ENCODE data around the gene USP9X. TPM values are rescaled to one million over a fixed set of nuclear protein-coding genes. Genes with fewer than 3 reads are reported as not detected.
"Not testable (repeated sequence)": the region's sequence is repeated elsewhere in the genome, so short reads cannot be mapped to it uniquely, and the experiment has no call there.

The USP9X gene, protein sequence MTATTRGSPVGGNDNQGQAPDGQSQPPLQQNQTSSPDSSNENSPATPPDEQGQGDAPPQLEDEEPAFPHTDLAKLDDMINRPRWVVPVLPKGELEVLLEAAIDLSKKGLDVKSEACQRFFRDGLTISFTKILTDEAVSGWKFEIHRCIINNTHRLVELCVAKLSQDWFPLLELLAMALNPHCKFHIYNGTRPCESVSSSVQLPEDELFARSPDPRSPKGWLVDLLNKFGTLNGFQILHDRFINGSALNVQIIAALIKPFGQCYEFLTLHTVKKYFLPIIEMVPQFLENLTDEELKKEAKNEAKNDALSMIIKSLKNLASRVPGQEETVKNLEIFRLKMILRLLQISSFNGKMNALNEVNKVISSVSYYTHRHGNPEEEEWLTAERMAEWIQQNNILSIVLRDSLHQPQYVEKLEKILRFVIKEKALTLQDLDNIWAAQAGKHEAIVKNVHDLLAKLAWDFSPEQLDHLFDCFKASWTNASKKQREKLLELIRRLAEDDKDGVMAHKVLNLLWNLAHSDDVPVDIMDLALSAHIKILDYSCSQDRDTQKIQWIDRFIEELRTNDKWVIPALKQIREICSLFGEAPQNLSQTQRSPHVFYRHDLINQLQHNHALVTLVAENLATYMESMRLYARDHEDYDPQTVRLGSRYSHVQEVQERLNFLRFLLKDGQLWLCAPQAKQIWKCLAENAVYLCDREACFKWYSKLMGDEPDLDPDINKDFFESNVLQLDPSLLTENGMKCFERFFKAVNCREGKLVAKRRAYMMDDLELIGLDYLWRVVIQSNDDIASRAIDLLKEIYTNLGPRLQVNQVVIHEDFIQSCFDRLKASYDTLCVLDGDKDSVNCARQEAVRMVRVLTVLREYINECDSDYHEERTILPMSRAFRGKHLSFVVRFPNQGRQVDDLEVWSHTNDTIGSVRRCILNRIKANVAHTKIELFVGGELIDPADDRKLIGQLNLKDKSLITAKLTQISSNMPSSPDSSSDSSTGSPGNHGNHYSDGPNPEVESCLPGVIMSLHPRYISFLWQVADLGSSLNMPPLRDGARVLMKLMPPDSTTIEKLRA (N-terminal part only)
- total RNA-seq: 120 and 144 TPM in 2 replicates

- peak; percentile 71 for DNase-seq (ENCODE audit: low read depth, low spot score)
Observed at GRCh38 chrX:41084893-41085511, at the start of gene USP9X. TSS of gene USP9X (plus strand) at chrX:41085445. CDS start at chrX:41123629, 38,184 bp downstream.

GRCh38 chrX:41035582-41035981 is 49.7 kb upstream of the USP9X start:
- DNase-seq (ENCODE audit: low read depth, low spot score): no peak

DNA sequence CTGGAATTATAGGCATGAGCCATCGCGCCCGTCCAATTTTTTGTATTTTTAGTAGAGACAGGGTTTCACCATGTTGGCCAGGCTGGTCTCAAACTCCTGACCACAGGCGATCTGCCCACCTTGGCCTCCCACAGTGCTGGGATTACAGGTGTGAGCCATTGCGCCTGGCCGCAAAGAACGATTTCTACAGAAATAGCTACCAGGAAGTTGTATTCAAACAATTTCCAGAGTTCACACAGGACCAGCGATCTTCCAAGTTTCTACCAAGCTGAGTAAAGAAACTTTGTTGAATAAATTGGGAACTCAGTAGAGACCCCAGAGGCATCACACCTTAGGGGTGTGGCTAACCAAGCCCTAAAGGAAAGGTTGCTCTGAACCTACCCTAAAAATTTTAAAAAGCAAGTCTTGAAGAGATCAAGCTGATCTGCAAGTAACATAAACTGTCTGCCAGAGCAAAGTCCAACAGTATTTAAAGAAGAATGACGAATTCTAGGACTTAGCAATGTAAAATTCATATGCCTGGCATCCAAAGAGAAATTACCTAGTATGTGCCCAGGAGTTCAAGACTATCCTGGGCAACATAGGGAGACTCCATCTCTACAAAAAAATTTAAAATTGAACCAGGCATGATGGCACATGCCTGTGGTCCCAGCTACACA is 48.4 kb upstream of the USP9X start:
- DNase-seq (ENCODE audit: low read depth, low spot score): no peak

DNA sequence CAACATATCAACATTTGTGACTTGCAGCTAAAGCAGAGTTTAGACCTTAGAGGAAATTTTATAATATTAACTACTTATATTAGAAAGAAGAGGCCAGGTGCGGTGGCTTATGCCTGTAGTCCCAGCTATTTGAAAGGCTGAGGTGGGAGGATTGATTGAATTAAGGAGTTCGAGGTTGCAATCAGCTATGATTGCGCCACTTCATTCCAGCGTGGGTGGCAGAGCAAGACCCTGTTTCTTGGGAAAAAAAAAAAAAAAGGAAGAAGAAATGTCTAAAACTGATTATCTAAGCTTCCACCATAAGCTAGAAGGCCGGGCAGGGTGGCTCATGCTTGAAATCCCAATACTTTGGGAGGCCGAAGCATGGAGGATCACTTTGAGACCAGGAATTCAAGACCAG is 42.0 kb upstream of the USP9X start:
- no peak for DNase-seq (ENCODE audit: low read depth, low spot score)

GRCh38 chrX:41043674-41044345 is 41.4 kb upstream of the USP9X start:
- peak; percentile 4 for DNase-seq (ENCODE audit: low read depth, low spot score)

DNA sequence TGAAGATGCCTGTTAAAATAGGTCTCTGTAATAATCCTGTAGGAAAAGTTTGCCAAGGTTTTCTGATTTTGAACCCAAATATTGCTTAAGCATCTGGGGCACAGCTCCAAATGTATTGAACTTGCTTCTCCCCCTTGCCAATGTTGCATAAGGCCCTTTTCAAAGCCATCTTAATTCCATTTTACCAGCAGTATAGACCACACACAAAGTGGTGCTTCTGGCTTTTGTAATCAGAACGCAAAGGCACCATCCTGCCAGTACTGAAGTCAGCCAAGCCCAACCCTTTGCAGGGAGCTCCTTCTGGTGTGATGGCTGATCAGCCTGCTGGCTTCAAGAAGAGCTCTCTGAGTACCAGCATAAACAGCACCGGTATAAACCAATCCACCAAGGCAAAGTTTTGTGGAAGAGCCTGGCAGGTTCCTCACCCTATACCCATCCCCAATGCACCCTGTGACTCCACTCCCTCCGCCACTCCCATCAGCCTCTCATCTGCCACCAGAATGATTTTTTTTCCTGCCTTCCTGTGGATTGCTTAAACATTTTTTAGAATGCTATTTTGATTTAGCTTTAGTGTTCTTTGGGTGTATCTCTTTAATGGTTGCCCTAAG is 39.2 kb upstream of the USP9X start:
- DNase-seq (ENCODE audit: low read depth, low spot score): no peak

GRCh38 chrX:41047878-41048534 is 37.2 kb upstream of the USP9X start:
- DNase-seq (ENCODE audit: low read depth, low spot score): no peak

DNA sequence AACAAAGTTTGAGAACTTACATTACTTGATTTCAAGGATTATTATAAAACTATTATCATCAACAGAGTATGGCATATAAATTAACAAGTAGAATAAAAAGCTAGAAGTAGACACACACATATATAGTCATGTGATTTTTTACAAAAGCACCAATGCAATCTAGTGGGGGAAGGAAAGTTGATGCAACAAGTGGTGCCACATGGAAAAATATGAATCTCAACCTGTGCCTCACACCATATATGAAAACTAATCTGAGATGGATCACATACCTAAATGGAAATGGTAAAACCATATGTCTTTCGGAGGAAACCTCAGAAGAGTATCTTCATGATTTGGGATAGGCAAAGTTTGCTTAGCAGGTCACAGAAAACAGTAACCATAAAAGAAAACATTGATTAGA is 34.9 kb upstream of the USP9X start:
- no peak for DNase-seq (ENCODE audit: low read depth, low spot score)

GRCh38 chrX:41051288-41051687 is 34.0 kb upstream of the USP9X start:
- no peak for DNase-seq (ENCODE audit: low read depth, low spot score)

GRCh38 chrX:41055740-41056139 is 29.5 kb upstream of the USP9X start:
- DNase-seq (ENCODE audit: low read depth, low spot score): no peak

- DNase-seq (ENCODE audit: low read depth, low spot score): not testable (repeated sequence)
Observed at GRCh38 chrX:41063276-41063675, 22.0 kb upstream of the USP9X start.

- no peak for DNase-seq (ENCODE audit: low read depth, low spot score)
Observed at GRCh38 chrX:41064018-41064417, 21.2 kb upstream of the USP9X start.

- DNase-seq (ENCODE audit: low read depth, low spot score): no peak
Observed at GRCh38 chrX:41066391-41066790, 18.9 kb upstream of the USP9X start.

DNA sequence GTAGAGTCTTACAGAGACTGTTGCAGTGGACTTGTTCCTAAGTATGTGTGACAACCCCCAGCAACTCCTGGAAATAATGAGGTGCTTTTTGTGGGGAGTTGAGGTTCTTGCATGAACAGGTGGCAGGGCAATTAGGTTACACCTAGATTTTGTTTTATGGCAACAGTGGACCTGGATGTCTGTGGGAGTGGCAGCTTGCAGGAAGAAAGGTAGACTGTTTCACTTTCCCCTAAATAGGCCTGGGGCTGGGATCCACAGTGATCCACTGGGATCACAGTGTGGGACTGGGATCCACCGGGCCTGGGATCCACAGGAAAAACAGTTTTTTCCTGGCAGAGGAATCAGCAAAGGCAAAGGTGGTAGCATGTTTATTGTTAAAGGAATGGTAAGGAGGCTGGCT is 18.3 kb upstream of the USP9X start:
- DNase-seq (ENCODE audit: low read depth, low spot score): no peak

- DNase-seq (ENCODE audit: low read depth, low spot score): no peak
Observed at GRCh38 chrX:41067721-41068120, 17.5 kb upstream of the USP9X start.

DNA sequence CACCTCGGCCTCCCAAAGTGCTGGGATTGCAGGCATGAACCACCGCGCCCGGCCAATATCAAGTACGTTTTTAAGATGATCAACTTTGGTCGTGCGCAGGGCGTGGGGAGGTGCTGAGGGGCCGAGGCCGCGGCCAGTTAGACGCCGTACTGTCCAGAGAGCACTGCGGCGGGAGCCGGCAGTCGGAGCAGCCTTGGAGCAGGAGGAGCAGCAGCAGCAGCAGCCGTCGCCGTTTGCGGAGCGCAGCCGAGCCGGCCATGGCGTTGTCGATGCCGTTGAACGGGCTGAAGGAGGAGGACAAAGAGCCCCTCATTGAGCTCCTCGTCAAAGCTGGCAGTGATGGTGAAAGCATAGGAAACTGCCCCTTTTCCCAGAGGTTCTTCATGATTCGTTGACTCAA is 8.5 kb upstream of the USP9X start:
- DNase-seq (ENCODE audit: low read depth, low spot score): no peak

DNA sequence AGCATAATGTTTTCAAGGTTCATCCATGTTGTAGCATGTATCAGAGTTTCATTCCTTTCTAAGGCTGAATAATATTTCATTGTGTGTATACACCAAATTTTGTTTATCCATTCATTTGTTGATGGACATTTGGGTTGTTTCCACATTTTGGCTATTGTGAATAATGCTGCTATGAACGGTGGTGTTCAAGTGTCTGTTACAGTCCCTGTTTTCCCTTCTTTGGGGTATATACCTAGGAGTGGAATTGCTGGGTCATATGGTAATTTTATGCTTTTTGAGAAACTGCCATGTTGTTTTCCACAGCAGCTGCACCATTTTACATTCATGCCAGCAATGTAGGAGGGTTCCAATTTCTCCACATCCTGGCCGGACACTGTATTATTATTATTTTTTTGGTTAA is 3.4 kb upstream of the USP9X start:
- no peak for DNase-seq (ENCODE audit: low read depth, low spot score)

GRCh38 chrX:41082783-41083182 is 2.5 kb upstream of the USP9X start:
- DNase-seq (ENCODE audit: low read depth, low spot score): no peak

- DNase-seq (ENCODE audit: low read depth, low spot score): peak; percentile 90
Observed at GRCh38 chrX:41084044-41084892, 977 bp upstream of the USP9X start.

Data from pulmonary artery endothelial cell (primary cell).